PC-3 (cell line): ENCODE data around the gene CDC42SE2.

ENCODE experiments used
- EZH2 ChIP-seq: fragments of 300-600 bp; sonication (generic); IDR thresholded peaks from one replicate; pipeline ENCODE4 v1.6.1; 2017; ENCODE audit warnings: antibody characterized with exemption, mild to moderate bottlenecking, low read length; ENCODE audit not compliant: unreplicated experiment
- TF ChIP-seq, protein P1 (sequence below): fragments of 300-600 bp; sonication (generic); conservative IDR thresholded peaks from 2 replicates; pipeline ENCODE4 v1.5.1; 2017; ENCODE audit warnings: antibody characterized with exemption, low read depth, mild to moderate bottlenecking, low read length

DNA sequence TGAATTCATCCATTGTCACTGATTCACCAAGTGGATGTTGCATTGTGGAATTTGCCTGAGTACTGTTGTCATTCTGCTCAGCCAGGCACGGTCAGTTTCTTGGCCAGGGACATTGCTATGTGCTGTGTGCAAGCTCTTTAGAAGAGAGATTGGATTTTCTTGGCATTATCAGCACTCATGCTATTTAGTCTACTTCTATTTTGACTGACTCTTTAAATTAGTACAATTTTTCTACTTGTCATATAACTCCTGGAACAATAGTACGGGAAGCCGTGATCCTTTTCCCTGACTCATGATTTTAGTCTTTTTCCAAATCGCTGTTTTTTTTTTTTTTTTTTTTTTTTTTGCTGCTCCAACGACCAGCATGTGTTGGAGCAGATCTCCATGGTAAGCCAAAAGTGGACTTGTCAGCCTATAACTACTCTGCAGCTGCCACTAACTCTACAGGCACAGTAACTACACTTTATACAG lies 129.7 kb downstream of the CDC42SE2 start:
- TF ChIP-seq, protein P1, sequence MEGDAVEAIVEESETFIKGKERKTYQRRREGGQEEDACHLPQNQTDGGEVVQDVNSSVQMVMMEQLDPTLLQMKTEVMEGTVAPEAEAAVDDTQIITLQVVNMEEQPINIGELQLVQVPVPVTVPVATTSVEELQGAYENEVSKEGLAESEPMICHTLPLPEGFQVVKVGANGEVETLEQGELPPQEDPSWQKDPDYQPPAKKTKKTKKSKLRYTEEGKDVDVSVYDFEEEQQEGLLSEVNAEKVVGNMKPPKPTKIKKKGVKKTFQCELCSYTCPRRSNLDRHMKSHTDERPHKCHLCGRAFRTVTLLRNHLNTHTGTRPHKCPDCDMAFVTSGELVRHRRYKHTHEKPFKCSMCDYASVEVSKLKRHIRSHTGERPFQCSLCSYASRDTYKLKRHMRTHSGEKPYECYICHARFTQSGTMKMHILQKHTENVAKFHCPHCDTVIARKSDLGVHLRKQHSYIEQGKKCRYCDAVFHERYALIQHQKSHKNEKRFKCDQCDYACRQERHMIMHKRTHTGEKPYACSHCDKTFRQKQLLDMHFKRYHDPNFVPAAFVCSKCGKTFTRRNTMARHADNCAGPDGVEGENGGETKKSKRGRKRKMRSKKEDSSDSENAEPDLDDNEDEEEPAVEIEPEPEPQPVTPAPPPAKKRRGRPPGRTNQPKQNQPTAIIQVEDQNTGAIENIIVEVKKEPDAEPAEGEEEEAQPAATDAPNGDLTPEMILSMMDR: no peak
- TF ChIP-seq EZH2: no peak
